HG03066 (cell line): ENCODE results near the gene LRRC56.

Experiments
- ATAC-seq: cut with Tn5 transposase; IDR thresholded peaks from one replicate; pipeline ENCODE4 v1.9.1; 2021; ENCODE audit warnings: low read depth; ENCODE audit not compliant: unreplicated experiment

LRRC56 gene

DNA sequence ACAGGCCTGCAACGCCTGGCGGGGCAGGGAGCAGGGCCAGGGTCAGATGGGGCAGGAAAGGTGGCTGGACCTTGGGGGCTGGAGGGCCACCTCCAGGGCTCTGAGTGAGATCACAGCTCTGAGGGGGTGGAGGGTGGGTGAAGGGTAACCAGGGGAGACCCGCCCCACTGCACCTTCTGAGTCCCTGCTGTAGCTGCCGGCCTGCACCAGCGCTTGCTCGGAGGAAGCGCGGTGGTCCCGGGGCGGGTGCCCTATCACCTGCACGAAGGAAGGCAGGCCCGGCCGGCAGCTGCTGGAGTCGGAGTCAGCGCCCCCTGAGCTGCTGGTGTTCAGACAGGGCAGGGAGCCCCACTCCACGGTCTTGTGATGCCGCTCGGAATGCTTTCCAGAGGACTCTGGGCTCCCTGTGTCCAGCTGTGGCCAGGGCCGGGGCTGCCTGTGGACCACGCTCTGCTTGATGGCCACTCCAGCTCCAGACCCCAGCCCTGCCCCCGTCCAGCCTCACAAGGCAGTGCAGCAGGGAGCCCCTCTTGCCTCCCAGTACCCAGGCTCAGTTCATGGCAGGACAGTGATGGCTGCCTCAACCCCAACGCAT, 19.4 kb downstream of the LRRC56 start:
- ATAC-seq = no peak

DNA sequence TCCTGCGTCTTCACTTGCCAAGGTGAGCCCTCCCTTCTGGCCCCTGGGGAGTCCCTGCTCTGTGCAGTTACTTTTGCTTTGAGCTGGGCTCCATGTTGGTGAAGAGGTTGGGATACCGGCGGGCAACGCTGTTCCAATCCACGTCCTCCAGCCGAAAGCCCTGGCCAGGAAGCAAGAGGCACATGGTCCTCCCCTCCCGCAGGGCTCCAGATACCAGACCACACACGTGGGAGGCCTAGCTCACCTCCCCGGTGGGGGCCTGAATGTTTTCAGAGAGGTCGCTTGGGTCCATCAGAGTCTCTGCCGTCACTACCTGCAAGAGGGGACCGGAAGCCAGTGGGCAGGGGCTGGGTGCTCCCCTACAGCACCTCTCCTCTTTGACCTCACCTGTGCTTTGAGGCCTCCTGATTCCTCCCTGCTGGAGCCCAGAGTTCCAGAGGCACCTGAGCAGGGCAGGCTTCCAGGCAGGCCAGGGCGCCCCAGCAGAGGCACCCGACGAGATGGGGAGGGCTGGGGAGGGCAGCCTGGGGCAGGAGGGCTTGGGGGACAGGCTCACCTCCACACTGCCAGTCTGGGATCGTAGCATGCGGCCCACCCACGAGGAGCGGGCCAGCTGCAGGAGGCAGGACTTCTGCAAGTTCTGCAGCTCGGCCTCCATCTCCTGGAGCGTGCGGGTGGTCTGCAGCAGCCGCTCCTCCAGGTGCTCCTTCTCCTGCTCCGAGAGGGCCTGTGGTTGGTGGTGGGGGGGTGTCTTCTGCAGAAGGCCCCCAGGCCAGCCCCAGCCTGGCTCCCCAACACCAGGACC, 20.2 kb downstream of the LRRC56 start:
- no peak for ATAC-seq

DNA sequence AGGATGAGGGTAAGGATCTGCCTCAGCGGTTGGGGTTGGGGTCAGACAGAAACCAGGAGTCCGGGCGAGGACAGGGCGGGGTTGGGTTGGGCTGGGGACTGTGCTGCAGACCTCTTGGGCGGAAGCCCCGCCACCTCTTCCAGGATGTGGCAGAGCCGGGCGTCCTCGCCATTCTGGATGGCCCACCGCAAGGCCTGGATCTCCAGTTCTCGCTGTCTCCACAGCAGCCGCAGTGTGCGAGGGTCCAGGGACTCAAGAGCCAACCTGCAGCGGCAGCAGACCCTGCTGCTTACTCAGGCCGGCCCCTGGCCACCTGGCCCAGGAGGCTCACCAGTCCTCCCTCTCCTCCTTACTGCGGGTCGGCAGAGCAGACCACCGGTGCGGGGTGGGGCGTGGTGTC, 21.2 kb downstream of the LRRC56 start:
- no peak for ATAC-seq

DNA sequence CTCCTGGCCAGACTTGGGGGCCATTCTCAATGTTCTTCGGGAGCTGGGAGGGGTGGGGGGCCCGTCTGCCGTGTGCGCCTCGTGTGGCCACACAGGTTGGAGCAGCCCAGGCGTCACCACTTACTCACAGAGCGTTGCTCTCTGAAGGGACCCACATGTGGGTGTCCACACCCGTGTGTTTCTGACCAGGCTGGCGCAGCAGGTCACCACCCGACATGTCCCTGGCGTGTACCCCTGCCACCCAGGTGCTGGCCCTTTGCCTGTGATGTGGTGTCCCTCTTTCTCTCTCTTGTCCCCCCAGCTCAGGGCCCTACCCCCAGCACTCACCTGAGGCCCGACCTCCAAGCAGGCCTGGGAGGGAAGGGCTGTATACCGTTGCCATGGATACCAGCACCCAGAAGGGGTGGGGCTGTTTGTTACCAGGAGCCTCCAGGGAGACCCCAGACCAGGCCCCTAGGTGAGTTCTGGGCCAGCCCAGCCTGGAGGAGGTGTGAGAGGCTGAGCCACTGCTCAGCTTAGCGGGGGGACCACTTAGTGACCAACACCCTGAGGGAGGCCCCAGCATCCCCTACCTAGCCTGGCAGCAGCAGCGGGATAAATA, 21.8 kb downstream of the LRRC56 start:
- ATAC-seq = no peak

DNA sequence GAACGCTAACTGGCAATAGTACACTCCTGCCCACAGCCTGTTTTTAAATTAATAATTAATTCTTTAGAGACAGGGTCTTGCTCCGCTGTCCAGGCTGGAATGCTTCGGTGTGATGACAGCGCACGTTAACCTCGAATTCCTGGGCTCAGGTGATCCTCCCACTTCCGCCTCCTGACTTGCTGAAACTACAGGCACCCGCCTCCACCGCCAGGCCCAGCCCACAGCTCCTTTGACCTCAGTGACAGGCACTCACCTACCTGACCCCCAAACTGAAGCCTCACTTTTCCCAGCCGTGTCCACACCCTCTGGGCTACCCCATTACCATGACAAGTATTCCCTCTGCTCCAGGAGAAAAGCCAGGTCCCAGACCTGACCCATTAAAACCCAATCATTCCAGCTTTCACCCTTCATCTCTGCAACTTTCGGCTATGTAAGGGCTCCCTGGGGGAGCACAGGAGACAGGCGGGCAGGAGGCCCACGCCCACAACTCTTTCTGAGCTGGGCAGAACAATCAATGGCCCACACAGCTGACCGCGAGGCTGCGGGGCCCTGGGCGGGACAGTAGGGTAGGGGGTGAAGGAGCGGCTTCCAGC, 22.5 kb downstream of the LRRC56 start:
- no peak for ATAC-seq

DNA sequence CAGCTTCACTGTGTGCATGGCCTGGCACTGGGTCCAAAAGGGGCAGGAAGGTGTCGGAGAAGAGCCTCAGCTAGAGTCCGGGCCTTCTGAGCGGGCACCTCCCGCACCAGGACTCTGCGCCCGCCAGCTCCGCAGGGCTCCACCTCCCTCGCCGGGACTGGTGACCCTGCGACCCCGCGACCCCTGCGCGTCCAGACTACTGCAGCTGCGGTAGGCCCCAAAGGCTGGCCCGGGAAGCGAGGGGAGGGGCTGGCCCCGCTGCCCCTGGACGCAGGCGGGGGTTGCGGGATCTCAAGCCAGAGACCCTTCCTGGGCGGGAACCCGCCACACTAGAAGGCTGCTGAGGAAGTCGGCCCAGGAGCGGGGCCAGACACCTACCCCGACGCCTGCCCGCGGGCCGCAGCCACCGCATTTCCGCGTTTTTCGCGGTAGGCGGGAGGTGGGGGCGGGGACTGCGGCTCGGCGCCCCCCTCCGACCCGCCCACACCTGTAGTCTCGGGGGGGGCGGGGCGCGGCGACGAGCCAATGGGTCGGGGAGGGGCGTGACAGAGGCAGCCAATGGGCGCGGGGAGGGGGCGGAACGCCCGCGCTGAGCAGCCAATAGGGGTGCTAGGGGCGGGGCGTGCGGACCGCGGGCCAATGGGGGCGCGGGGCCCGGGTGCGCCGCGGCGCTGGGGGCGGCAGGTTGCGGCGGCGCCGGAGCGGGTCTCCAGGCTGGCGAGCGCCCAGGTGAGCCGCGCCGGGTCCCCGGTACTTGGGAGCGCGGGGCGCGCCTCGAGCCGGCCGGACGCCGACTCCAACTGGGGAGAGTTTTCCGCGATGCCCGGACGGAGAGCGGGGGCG, 23.2 kb downstream of the LRRC56 start, which contains the start of the genes LMNTD2 and RASSF7:
Gene LMNTD2, minus strand, starts transcription at position 434 of the 843 bp plus-strand sequence. Its CDS starts 22 bp downstream, at position 412.
Gene RASSF7, plus strand, starts transcription at position 666 of the 843 bp plus-strand sequence. CDS start 799 bp downstream, outside the sequence.
- ATAC-seq = peak; percentile 68

DNA sequence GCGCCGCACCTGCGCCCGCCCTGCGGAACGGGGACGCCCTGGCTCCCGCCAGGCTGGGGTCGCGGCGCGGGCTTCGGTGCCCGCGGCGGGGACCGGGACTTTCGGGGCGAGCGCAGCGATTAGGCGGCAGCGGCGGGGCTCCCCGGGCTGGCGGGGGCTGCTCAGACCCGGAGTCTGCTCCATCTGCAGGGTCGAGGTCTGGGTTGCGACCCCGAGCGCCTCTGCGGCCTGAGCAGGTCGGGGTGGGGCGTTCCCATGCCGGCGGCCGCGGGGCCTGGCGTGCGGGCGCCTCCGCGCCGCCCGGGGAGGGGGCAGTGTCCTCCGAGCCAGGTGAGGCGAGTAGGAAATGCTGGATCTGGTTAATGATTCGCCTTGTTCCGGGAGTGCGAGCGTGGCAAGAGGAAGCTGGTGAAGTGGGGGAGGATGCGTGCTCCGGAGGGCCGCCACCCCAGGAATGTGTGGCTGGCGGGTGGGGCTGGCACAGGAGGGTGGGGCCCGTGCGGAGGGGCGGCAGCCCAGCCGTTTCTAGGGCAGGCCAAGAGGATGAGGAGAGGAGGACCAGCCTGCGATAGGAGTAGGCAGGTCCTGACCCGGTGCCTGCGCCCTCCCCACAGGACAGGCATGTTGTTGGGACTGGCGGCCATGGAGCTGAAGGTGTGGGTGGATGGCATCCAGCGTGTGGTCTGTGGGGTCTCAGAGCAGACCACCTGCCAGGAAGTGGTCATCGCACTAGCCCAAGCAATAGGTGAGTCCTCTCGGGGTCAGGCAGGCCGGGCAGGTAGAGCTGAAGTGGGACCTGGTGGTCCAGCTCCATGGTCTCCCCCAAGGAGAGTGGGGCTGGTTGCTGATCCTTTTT, 24.0 kb downstream of the LRRC56 start:
- peak; percentile 27 for ATAC-seq

DNA sequence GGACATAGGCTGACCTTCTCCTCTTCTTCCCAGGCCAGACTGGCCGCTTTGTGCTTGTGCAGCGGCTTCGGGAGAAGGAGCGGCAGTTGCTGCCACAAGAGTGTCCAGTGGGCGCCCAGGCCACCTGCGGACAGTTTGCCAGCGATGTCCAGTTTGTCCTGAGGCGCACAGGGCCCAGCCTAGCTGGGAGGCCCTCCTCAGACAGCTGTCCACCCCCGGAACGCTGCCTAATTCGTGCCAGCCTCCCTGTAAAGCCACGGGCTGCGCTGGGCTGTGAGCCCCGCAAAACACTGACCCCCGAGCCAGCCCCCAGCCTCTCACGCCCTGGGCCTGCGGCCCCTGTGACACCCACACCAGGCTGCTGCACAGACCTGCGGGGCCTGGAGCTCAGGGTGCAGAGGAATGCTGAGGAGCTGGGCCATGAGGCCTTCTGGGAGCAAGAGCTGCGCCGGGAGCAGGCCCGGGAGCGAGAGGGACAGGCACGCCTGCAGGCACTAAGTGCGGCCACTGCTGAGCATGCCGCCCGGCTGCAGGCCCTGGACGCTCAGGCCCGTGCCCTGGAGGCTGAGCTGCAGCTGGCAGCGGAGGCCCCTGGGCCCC, 24.8 kb downstream of the LRRC56 start:
- no peak for ATAC-seq

DNA sequence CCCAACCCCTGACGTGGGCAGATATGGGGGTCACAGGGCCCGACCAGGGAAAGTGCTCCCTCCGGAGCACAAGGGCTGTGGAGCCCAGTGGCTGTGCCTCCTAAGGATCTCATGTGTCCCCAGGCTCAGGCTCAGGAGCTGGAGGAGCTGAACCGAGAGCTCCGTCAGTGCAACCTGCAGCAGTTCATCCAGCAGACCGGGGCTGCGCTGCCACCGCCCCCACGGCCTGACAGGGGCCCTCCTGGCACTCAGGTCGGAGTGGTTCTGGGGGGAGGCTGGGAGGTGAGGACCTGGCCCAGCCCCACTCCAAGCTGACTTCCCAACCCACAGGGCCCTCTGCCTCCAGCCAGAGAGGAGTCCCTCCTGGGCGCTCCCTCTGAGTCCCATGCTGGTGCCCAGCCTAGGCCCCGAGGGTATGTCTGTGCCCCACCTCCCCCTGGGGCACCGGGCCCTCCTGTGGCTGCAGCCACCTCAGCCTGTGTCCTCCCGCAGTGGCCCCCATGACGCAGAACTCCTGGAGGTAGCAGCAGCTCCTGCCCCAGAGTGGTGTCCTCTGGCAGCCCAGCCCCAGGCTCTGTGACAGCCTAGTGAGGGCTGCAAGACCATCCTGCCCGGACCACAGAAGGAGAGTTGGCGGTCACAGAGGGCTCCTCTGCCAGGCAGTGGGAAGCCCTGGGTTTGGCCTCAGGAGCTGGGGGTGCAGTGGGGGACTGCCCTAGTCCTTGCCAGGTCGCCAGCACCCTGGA, 25.9 kb downstream of the LRRC56 start:
- no peak for ATAC-seq

DNA sequence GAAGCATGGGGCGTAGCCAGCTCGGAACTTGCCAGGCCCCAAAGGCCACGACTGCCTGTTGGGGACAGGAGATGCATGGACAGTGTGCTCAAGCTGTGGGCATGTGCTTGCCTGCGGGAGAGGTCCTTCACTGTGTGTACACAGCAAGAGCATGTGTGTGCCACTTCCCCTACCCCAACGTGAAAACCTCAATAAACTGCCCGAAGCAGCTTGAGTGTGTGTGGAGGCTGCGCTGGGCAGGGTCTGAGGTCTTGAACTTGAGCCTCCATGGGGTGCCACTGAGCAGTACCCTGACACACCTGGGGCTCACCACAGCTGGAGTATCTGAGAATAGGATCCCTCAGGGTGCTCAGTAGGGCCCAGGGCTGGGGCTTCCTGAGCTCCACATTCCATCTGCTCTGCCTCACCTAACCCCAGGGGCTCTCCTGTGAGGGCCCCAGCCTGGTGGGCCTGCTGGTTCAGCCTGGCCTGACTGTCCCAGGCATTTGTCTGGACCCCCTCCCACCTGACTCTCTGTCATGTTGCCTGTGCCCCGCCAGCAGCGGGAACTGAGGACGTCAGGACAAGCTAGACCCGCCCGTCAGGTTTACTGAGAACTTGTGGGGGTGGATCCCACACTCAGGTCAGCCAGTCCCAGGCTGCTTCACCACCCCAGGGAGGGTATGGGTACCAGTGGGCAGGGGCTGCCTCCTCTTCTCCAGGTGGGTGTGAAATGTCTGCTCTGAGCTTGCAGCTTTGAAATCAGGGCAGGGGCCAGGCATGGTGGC, 26.7 kb downstream of the LRRC56 start:
- no peak for ATAC-seq

DNA sequence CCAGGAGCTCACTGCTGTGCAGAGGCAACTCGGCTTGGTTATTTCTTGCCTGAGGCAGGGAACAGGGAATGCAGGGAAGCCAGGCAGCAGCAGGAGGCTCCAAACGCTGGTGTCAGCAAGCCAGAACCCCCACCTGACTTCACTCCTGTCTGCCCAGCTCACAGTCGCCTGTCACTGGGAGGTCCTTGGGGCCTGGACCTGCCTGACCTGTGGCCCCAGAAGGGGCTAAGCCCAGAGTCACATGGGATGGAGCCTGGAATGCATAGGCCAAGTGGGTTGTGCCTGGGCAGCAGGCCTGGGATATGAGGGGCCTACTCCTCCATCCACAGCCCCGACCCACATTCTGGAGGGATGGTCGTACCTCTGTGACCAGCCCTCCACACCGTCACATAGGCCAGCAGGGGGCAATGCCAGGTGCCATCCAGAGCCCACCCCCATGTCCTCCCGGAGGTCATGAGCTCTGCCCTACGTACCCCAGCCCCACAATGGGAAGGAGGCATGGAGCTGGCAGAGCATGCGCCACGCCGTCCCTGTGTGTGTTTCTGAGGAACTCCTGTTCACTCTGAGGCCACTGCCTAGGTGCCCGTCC, 28.7 kb downstream of the LRRC56 start:
- no peak for ATAC-seq

DNA sequence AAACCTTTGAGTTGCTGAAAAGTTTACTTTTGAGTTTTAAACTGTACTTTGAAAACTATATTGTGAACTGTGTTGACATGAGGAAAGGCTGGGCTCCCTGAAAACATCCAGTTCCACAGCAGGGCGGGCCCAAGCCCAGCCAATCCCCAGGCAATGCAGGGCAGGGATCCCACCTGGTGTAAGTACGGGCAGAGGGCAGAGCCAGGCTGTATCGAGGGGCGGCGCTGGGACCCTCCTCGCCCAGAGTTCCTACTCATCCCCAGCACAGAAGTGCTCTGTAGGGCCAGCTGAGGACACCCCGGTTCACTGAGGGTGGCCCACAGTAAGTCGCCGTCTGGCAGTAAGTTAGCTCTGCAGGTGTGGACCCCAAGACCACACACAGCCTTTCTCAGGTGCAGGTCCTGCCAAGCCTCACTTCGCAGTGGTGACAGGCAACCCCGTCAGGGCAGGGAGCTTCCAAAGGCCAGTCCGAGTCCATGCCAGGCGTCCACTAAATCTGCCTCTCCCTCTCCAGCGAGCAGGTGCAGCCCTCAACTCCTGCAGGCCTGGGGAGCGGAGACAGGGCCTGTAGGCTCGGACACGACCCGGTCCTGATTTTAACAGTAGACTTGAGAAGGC, 29.8 kb downstream of the LRRC56 start:
- ATAC-seq = no peak

DNA sequence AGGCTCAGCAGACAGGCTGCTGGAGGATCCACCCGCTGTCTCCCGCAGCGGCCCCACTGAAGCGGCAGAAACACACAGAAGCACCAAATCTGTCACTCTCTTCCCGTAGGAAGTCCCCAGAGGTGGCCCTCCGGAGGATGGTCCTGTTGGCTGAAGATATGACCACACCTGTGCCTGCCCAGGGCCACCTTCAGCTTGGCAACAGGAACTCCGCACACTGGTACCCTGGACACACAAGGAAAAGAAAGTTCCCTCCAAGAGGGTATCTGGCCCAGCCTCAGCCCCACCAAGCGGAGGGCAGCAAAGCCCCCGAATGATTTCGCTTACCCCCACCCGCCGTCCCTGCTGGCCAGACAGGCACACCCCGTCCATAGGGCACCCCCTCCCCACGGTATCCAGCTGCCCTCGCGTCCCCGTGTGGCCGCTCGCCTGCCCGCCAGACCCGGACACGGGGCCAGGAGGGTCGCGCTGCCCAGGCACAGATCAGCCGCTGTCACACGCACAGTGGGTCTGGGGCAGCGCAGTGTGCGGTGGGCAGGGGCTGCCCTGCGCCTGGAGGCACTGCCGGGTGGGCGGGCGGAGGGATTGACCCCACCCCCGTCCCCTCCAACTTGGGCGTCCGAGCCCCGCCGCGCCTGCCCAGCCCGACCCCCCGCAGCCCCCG, 30.4 kb downstream of the LRRC56 start:
- ATAC-seq = peak; percentile 5

DNA sequence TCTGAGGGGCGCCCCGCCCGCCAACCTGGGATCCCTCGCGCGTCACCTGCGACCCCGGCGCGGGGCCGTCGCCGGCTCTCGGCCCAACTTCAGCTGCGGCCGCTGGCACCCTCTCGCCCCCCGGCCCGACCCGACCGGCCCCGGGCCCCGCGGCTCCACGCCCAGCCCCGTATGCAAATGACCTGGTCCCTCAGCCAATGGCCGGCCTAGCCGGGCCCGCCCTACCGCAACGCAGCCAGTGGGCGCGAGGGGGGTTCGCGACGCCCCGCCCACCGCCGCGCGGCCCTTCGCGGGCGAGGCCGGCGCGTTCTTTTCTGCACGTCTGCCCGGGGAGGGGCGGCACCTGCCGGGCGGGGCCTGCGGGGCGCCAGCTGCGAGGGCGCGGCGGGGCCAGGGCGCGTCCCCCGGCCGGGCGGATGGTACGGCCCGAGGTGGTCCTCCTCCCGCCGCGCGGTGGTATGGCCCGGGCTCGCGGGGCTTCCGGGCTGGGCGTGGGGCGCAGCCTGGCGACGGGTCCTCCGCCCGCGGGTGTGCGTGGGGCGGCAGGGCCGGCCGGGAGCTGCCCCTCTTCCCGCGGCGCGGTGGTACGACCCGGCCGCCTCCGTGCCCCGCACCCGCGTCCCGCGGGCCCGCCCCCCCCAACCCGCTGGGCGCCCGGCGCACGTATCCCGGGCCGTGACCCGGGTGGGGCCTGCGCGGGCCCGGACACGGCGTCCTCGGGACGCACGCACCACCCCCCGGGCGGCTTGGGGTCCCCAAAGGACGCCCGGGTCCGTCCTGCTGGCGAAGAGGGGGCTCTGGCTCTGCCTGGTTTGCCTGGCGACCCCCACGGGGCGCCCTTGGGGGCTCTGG, 31.2 kb downstream of the LRRC56 start:
- peak; percentile 84 for ATAC-seq

DNA sequence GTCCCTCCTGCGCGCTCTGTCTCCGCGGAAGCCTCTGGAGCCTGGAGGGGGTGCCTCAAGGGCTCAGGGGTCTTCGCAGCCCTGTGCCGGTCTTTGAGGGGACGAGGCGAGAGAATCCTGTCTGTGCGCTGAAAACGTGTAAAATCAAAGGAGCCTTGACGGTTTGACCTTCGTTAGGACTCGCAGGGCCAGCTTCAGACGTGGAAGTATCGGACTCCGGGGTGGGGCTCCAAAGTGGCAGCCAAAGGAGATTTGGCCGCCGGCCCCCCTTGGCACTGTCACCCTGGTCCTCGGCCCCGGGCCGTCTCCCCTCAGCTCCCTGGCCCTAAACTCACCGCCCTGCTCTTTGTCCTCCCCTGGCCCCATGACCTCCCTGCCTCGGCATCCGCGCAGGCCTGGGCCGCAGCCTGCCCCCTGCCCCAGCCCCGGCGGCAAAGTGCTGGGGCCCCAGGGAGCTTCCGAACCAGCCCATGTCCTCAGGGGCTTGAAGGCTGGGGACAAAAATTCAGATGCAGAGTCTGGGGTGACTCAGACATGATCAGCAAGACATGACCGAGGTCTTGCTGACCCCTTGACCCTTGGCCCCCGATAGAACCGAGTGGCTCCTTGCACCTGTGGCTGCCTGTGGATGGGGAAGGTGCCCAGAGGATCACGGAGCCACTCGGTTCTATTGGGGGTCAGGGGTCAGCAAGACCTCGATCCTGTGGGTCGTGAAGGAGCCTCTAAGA, 32.0 kb downstream of the LRRC56 start:
- no peak for ATAC-seq
